HL-60 (cell line): ENCODE data around the gene RERG.

Source experiments
- GABPA ChIP-seq: IDR thresholded peaks from 2 replicates; pipeline ENCODE4 v1.6.1; 2012; ENCODE audit warnings: low read depth
- POLR2AphosphoS5 ChIP-seq: IDR thresholded peaks from 2 replicates; pipeline ENCODE4 v1.6.1; 2012; ENCODE audit warnings: low read depth
- TF ChIP-seq, protein P1 (sequence below): IDR thresholded peaks from one replicate; pipeline ENCODE4 v1.5.1; 2011; ENCODE audit warnings: low read length, control low read depth, inconsistent platforms; ENCODE audit not compliant: insufficient read depth

DNA sequence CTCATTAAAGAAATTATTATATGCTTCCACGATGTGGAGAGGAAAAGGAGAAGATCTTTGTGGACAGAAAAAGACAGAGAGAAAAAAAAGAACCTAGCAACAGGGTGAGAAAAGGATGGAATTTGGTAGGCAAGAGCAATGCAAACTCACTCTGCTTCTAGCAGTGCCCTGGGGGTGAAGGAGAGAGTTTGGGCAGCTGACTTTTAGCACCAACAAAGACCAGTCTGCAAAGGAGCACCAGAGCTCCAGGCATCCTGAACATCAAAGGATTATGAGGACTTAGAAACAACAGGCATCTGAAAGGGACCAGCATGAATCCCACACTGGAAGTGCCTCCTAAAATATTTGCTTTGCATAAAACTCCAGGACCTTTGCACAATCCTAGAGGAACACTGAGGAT lies 32.8 kb upstream of the RERG start:
- TF ChIP-seq, protein P1, sequence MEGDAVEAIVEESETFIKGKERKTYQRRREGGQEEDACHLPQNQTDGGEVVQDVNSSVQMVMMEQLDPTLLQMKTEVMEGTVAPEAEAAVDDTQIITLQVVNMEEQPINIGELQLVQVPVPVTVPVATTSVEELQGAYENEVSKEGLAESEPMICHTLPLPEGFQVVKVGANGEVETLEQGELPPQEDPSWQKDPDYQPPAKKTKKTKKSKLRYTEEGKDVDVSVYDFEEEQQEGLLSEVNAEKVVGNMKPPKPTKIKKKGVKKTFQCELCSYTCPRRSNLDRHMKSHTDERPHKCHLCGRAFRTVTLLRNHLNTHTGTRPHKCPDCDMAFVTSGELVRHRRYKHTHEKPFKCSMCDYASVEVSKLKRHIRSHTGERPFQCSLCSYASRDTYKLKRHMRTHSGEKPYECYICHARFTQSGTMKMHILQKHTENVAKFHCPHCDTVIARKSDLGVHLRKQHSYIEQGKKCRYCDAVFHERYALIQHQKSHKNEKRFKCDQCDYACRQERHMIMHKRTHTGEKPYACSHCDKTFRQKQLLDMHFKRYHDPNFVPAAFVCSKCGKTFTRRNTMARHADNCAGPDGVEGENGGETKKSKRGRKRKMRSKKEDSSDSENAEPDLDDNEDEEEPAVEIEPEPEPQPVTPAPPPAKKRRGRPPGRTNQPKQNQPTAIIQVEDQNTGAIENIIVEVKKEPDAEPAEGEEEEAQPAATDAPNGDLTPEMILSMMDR, result no peak
- TF ChIP-seq GABPA (no peak), POLR2AphosphoS5 (no peak)
